ENCODE results near the gene VIPR2. TPM values are rescaled to one million over a fixed set of nuclear protein-coding genes. Genes with fewer than 3 reads are reported as not detected.
"Not testable (repeated sequence)": the region's sequence is repeated elsewhere in the genome, so short reads cannot be mapped to it uniquely, and the experiment has no call there.

The VIPR2 gene, protein sequence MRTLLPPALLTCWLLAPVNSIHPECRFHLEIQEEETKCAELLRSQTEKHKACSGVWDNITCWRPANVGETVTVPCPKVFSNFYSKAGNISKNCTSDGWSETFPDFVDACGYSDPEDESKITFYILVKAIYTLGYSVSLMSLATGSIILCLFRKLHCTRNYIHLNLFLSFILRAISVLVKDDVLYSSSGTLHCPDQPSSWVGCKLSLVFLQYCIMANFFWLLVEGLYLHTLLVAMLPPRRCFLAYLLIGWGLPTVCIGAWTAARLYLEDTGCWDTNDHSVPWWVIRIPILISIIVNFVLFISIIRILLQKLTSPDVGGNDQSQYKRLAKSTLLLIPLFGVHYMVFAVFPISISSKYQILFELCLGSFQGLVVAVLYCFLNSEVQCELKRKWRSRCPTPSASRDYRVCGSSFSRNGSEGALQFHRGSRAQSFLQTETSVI
- 2.0 TPM for total RNA-seq

DNA sequence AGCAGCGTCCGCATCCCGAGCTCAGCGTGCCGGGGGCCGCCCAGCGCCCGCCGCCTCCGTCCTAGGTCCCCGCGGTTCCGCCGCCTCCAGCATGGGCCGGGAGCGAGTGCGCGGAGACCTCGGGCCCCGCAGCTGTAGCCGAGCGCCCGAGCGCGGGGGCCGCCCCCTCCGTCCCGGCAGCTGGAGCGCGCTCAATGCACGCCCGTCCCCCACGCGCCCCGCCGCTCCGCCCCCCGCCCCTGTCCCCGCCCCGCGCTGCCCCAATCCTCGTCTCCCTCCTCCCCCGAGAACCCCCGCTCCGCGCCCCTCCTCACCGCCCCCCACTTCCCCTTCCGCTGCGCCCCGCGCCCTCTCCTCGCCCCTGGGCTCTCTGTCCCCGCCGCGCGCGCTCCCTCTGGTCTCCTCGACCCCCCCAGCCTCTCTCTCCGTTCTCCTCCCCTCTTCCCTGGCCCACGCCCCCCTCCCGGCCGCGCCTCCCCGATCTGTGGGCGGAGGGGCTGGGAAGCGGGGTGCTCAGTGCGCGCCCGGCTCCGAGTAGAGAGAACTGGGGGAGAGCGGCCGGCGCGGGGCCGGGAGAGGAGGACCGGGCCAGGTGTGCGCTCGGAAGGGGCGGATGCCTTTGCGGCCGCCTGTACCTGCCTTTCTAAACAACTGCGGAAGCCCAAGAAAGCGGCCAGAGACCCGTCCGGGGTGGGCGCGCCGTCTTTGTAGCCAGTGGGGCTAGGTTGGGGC lies at the start of gene VIPR2:
VIPR2 (minus strand) TSS at position 110 of the 732 bp plus-strand sequence; CDS start at position 14, 96 bp downstream.
- intact Hi-C loops (cut with DNase I) = no loop called here
- ATAC-seq = peak; percentile 40
- no peak for DNase-seq (ENCODE audit: low spot score)

DNA sequence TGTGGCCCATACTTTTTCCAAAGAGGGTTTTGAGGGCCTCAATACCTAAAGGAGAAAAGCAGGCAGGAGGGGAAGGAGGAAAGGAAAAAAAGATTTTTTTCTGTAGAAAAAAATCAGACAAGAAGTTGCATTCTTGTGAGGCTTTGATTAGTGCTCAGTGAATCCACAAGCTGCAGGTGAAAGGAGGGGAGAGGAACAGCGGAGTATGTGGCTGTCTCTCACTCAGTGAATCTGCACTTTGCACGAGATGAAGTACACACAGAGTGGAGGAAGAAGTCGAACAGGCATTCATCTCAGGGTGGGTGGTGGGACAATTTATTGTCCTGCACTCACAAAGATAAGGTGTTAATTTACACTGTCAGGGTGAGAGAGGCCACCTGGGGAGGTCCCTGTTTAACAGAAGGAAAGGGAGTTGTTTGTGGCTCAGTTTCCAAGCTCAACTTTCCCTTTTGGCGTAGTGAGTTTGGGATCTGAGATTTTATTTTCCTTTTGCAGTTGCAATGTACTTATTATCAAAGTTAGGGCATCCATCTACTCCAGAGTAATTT lies 49.0 kb upstream of the VIPR2 start:
- intact Hi-C loops (cut with DNase I) = no loop called here
- DNase-seq (ENCODE audit: low spot score) = no peak
- ATAC-seq = no peak

- no peak for DNase-seq (ENCODE audit: low spot score)
- intact Hi-C loops (cut with DNase I) = no loop called here
- ATAC-seq = no peak
Measured at GRCh38 chr7:159192725-159193453, 48.2 kb upstream of the VIPR2 start.

DNA sequence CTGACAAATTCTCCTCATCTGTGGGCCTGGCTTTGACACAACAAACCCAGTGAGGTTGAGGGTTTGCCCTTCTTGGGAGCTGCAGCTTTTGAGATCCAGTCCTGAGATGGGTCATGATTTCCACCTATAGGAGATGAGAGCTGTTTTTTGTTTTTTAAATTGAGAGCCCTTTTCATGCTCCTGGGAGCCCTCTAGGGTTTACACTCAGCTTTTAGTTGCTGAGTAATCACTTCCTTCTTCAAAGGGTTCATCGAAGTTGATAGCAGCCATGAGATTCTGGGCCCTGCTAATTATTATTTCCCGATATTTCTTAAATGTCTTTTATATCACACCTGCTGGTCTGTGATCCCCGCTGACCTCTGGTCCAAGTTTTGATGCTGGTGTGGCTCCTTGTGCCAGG lies 47.3 kb upstream of the VIPR2 start:
- DNase-seq (ENCODE audit: low spot score) (no peak), ATAC-seq (no peak)
- intact Hi-C loops (cut with DNase I) = no loop called here

GRCh38 chr7:159191236-159191635 lies 46.6 kb upstream of the VIPR2 start:
- intact Hi-C loops (cut with DNase I) = no loop called here
- no peak for ATAC-seq
- DNase-seq (ENCODE audit: low spot score) = no peak

GRCh38 chr7:159188011-159188410 lies 43.3 kb upstream of the VIPR2 start:
- DNase-seq (ENCODE audit: low spot score) (no peak), ATAC-seq (no peak)
- intact Hi-C loops (cut with DNase I) = loop anchor here (2.0 kb wide), 1 partner anchor 67 kb away; no protein-coding TSS in a partner anchor

DNA sequence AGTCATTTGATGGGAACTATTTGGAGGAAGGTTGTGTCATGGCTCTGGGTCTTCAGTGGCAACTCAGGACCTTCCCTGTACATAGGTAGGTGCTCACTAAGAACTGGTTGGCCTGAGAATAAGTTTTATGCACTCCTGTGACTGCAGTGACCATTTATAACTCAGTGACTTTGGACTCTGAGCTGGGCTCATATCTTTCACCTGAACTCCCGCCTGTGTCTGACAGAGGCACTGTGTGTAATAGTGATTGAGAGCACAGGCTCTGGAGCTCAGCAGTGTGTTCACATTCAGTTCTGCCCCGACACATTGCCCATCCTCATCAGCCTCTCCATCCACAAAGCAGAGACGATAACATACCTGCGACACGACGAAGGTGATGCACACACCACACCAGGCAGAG lies 34.6 kb upstream of the VIPR2 start:
- no peak for ATAC-seq
- intact Hi-C loops (cut with DNase I) = no loop called here
- no peak for DNase-seq (ENCODE audit: low spot score)

- DNase-seq (ENCODE audit: low spot score) = no peak
- peak; percentile 63 for ATAC-seq
- intact Hi-C loops (cut with DNase I) = no loop called here
Measured at GRCh38 chr7:159177284-159177953, 32.8 kb upstream of the VIPR2 start.

DNA sequence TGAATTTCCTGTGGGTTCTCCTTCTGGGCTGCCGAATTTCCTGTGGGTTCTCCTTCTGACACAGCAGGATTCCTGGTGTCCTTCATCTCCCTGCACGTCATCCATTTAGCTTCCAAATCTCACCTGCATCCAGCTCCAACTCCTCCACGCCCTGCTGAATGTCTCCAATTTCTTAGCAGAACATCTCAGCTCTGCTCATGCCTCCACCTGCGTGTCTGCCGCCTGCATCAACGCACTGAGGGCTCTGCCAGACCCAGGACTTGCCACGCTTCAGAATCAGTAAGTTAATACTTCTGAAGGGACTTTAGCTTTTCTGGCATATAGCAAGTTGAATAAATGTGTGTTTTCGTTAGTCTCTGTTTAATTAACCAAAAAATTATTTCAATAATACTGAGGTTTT lies 31.1 kb upstream of the VIPR2 start:
- intact Hi-C loops (cut with DNase I) = no loop called here
- DNase-seq (ENCODE audit: low spot score) (no peak), ATAC-seq (no peak)

DNA sequence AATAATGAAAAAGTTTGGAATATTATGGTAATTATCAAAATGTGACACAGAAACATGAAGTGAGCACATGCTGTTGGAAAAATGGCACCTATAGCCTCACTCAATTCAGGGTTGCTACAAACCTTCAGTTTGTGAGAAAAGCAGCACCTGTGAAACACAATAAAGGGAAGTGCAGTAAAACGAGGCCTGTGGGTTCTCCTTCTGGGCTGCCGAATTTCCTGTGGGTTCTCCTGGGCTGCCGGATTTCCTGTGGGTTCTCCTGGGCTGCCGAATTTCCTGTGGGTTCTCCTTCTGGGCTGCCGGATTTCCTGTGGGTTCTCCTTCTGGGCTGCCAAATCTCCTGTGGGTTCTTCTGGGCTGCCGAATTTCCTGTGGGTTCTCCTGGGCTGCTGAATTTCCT lies 30.4 kb upstream of the VIPR2 start:
- ATAC-seq; DNase-seq (ENCODE audit: low spot score); intact Hi-C loops (cut with DNase I): not testable (repeated sequence)

- intact Hi-C loops (cut with DNase I) = no loop called here
- ATAC-seq (peak; percentile 68), DNase-seq (ENCODE audit: low spot score) (no peak)
Measured at GRCh38 chr7:159172400-159172799, 27.7 kb upstream of the VIPR2 start.

DNA sequence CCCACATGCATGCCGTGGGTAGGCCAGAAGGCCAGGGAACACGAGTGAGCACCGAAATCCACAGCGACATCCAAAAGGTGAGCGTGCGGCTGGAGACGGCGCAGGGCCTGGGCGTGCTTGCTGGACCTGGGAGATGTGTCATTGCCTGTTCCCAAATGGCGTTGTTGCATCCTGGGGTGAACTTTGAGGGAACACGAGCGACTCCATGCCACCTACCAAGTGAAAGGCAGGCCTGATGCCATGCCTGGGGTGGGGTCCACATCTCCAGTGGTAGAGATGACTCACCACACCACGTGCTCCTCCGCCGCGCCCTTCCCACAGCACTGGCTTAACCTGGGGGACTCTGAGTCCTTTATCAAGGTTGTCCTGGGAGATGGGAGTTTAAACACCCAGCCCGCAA lies 24.7 kb upstream of the VIPR2 start:
- DNase-seq (ENCODE audit: low spot score) (no peak), ATAC-seq (no peak)

DNA sequence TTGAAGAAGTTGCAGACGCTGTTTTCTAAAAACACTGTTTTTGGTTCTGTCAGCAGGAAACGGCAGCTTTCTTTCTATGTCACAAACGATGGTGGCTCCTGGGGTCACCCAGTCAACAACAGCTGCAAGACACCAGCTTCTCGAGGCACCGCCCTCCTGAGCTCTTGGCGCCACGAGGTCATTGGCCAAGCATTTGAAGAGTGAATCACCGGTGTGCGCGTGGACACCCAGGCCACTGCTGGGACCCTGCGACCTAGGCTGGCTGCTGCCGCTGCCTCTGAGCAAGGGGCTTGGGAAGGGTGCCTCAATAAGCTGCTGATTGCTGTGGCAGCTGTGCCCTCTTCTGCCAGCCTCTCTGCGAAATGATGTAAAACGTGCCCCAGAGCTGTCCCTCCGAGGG lies 22.5 kb upstream of the VIPR2 start:
- intact Hi-C loops (cut with DNase I) = no loop called here
- ATAC-seq (no peak), DNase-seq (ENCODE audit: low spot score) (no peak)

More for the DNA sequence above, 24.7 kb upstream of the VIPR2 start:
- intact Hi-C loops (cut with DNase I) = no loop called here

- DNase-seq (ENCODE audit: low spot score) (no peak), ATAC-seq (no peak)
- intact Hi-C loops (cut with DNase I) = no loop called here
Measured at GRCh38 chr7:159166530-159166929, 21.9 kb upstream of the VIPR2 start.

DNA sequence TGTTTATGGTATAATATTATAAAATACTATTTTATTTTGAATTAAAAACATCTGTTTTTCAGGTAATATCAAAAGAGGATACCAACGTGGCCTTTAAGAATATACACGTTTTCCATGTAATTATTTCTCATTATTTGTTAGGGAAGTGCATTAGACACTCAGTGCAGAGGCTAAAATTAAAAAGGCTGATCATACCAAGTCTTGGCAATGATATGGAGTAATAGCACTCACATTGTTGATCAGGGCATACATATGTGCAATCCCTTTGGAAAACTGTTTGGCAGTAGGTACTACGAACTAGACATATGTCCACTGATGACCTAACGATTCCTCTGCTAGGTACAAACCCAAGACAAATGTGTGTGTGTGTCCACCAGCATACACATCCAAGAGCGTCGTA lies 20.7 kb upstream of the VIPR2 start:
- DNase-seq (ENCODE audit: low spot score) (no peak), ATAC-seq (no peak)
- intact Hi-C loops (cut with DNase I) = no loop called here

GRCh38 chr7:159163703-159164301 lies 19.1 kb upstream of the VIPR2 start:
- ATAC-seq; intact Hi-C loops (cut with DNase I); DNase-seq (ENCODE audit: low spot score): not testable (repeated sequence)

DNA sequence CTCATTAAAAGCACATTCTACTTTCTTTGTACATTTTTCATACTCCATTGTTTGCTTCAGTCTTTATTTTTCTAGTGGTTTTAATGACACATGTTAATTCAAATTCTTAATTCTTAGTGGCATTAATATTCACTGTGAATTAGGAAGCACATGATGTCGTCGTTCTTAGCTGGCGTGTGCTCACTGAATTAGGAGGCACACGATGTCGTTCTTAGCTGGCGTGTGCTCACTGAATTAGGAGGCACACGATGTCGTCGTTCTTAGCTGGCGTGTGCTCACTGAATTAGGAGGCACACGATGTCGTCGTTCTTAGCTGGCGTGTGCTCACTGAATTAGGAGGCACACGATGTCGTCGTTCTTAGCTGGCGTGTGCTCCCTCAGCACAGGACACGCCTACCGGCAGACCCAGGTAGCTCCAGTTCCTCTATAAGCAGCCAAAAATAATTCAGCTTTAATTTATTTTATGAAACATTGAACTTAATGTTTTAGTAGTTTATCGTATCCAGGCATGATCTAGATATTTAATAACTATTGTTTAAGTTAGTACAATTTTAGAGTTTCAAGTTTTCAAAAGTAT lies 17.5 kb upstream of the VIPR2 start:
- ATAC-seq; DNase-seq (ENCODE audit: low spot score); intact Hi-C loops (cut with DNase I): not testable (repeated sequence)

GRCh38 chr7:159160450-159160849 lies 15.8 kb upstream of the VIPR2 start:
- ATAC-seq (no peak), DNase-seq (ENCODE audit: low spot score) (no peak)
- intact Hi-C loops (cut with DNase I) = no loop called here

Data from sciatic nerve (tissue), 2 donors.